HG02798 (cell line): ENCODE data around the gene HPCAL1.
A peak's percentile ranks its signal among the peaks of the same experiment; 100 is the strongest.
"Not testable (repeated sequence)": the region's sequence is repeated elsewhere in the genome, so short reads cannot be mapped to it uniquely, and the experiment has no call there.

Experiments used
- ATAC-seq: cut with Tn5 transposase; IDR thresholded peaks from one replicate; pipeline ENCODE4 v1.9.1; 2021; ENCODE audit warnings: mild to moderate bottlenecking; ENCODE audit not compliant: unreplicated experiment, poor library complexity

Gene HPCAL1

DNA sequence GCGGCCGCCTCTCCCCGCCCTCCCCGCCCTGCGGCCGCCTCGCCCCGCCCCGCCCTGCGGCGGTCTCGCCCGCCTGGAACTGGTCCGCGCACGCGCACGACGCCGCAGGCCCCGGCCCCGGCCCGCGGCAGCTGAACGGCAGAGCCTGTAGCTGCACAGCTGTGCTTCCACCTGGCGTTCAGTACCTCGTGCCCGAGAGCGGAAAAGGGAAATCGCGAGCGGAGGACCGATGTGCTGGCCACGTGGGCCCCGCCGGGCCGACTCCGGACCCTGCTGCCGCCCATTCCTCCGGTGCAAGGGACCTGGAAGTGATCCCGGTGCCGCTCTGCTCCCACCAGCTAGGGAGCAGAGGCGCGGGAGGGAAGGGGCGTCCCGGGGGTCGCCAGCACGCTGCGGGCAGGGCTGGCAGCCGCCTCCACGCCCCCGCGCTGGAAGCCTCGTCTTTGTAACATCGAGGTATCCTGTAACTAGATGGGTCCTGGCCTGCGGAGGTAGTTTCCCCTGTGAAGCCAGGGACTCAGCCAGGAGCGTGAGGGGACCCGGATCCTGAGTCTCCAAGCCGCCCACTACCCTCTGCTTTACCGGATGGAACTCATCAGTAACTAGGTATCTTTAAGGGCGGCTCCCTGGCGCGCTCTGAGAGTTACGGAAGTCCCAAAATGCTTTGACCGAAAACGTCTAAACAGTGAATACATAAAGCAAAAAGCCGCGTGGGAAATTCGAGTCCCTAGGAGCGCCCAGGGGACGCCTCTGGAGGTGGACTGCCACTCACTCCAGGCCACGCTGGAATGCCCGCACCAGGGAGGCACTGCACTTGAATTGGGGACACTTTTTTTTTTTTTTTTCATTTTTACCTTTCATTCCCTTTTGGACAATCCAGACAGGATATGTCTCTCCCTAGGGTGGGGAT lies 146.1 kb downstream of the HPCAL1 start:
- peak; percentile 66 for ATAC-seq

DNA sequence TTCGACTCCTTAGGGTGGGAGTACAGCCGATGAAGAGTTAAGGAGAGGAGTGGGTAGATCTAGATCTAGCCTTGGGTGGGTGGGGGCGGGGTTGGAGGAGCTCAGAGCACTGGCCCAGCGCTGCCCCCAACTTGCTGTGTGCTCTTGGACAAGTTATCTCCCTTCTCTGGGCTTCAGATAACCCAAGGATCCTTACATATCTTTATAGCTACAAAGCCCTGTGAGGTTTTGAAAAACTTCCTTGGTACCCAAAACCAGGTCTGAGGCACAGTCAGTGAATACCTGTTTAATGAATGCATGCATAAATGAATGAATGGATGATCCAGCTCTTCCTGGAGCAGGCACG lies 146.8 kb downstream of the HPCAL1 start:
- ATAC-seq: no peak

DNA sequence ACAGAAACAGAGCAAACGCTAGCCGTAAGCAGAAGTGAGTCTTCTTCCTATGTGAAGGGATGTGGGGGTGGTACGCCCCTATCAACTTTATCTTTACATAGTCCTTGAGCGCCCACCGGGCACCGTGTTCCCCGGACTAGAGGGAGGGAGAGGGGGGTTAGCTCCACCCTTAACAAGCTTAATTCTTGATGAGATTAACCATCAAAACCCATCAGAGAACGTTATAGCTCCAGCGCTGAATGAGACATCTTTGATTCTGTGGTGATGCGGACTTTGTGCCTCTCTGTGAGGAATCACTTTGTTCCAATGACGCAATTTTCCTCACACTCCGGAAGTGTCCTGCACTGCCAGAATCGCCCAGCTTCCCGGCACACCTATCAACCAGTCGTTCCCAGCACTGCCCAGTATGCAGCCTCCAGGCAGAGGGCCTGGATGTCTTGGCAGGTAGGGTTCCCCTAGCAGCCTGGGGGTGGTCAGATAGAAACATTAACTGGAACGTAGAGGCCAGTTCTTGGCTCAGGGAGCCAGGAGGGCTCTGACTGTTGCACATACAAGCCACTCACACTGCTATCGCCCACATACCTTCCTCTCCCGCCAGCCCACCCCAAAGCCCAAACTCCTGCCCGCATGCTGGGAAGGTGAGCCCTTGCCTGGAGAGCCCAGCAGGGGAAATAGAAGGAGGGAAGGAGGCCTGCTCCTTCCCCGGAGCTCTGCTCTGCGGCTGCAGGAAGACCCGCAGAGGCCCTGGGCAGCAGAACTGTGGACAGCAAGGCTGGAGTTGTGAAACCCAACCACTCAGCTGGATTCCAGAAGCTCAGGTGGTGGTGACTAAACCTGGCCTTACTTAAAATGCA lies 147.4 kb downstream of the HPCAL1 start:
- no peak for ATAC-seq

DNA sequence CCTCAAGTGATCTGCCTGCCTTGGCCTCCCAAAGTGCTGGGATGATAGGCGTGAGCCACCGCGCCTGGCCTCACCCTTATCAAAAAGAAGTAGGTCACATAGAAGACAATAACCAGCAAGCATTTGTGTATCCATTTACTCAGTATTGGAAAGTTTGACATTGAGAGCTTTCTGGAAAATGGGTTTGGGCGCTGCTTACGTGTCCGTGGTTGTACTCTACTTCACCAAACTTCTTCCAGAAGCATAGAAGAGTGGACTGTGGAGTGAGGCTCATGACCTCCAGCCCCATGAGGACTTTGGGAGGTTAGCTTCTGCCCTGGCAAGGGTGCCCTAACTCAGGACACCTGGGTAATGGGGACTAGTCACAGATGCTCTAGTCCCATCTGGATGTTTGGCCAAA lies 149.1 kb downstream of the HPCAL1 start:
- ATAC-seq: no peak

GRCh38 chr2:10452312-10452711 lies 149.6 kb downstream of the HPCAL1 start:
- no peak for ATAC-seq

- no peak for ATAC-seq
Measured at GRCh38 chr2:10452956-10453904, 150.5 kb downstream of the HPCAL1 start.

DNA sequence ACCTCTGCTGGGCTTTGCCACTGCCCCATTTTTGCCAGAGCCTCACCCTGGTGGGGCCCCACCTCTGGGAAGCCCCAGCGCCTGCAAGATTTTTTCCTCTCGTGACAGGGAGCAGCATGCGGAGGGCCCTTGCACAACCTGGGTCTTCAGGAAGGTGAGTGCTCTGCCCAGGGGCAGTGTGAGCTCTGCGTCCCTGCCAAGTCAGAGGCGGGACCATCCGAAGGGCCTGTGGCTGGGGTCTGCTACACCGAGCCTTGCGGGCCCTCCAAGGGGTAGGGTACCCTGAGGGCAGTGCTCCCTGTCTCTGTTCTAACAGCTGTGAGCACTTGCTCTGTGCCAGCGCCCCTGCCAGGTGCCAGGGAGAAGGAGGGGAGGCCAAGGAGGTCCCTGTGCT lies 151.2 kb downstream of the HPCAL1 start:
- ATAC-seq: no peak

GRCh38 chr2:10454505-10454904 lies 151.8 kb downstream of the HPCAL1 start:
- no peak for ATAC-seq

- ATAC-seq: not testable (repeated sequence)
Measured at GRCh38 chr2:10457195-10457594, 154.5 kb downstream of the HPCAL1 start.

- ATAC-seq: no peak
Measured at GRCh38 chr2:10457846-10458598, 155.3 kb downstream of the HPCAL1 start.

- no peak for ATAC-seq
Measured at GRCh38 chr2:10460366-10460796, 157.7 kb downstream of the HPCAL1 start.

DNA sequence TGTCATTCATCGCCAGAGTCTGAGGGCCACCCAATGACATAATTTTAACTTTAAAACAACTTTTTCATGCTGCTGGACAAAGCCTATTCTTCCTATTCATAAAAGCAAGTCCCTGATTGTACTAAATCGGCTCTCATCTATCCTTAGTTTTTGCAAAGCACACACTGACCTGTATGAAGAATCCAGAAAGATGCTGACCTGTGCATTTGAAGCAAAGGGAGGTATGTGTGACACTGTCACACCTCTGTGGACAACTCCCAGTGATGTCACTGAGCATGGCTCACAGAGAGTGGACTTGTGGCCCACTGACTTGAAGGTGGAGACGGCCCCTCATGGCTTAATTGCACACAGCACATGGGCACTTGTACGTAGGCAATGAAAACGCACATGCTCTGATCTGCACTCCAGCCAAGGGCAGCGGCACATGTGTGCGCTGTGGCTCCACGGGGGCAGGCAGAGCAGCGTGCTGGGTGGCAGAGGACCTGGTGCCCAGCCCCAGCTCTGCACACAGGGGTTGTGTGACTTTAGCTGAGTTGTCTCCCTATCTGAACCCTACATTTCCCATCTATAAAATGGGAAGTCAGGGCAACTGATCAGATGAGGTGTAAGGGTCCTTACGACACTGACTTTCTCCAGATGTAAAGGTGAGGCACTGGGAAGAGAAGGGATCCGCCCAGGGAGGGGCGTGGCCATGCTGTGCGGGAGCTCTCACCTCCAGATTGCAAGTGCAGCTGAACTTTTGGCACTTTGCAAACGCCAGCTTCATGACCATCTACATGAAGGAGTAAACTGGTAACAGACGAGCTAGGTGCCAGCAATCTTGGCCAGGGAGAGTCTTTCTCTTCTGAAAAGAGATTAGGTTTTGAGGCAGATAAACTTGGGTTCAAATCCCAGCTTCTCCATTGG lies 159.7 kb downstream of the HPCAL1 start:
- no peak for ATAC-seq

- no peak for ATAC-seq
Measured at GRCh38 chr2:10465910-10466309, 163.2 kb downstream of the HPCAL1 start.

GRCh38 chr2:10466801-10467200 lies 164.1 kb downstream of the HPCAL1 start:
- no peak for ATAC-seq

DNA sequence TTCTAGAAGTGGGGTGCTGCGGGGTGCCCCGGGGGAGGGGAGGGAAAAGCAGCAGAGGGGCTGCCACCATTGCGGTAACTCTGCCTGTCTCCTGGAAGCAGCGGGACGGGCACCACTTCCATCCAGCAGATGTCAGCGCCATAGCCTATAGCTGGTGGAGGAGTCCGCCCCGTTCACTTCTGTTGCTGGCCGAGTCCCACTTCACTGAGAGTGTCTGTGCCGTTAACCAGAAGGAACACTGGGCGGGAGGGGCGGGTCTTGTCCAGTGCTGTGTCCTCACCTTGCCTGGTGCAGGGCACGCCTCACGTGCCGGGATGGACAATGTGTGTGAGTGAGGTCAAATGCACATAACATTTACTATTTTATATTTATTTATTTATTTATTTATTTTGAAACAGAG lies 164.7 kb downstream of the HPCAL1 start:
- no peak for ATAC-seq

DNA sequence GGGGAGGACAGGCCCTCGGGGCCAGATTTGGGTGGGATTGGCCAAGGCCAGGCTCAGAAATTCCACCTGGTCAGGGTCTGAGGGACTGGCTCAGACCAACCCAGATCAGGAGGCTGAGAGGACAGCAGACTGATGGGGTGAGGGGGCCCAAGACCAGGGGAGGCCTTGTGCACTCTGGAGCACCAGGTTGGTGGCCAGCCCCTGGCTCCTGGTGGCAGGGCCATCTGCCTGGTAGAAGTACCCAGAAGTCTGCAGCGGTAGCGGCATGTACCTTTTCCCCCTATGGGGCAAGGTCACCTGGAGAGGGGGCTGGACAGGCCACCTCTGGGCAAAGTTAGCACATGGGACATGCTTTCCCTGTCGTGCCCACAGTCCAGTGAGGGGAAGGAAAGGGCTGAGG lies 166.6 kb downstream of the HPCAL1 start:
- ATAC-seq: no peak

- no peak for ATAC-seq
Measured at GRCh38 chr2:10469955-10470608, 167.4 kb downstream of the HPCAL1 start.

DNA sequence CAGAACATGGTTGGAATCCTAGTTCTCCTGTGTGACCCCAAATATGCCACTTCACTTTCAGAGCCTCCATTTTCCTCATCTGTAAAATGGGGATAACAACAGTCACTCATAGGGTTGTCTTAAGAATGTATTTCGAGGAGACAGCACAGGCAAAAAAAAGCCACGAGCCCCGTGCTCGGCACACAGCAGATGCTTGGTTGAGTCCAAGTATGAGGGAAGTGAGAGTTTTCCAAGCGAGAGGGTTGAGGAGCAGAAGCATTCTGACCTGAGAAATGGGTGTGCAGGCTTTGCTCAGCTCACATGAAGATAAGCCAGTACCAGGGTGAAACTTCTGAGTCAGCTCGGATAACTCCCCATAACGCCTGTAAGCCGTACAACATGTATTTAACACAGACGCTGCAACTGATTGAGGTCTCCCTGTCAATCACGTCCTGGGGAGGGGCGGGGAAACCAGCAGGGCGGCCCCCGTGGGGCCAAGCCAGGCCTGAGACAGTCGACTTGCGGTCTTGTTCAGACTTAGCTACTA lies 168.4 kb downstream of the HPCAL1 start:
- no peak for ATAC-seq
